GM18867 (cell line): ENCODE results near the gene PIGL.
"Not testable (repeated sequence)": the region's sequence is repeated elsewhere in the genome, so short reads cannot be mapped to it uniquely, and the experiment has no call there.

ENCODE experiments used
- ATAC-seq: cut with Tn5 transposase; IDR thresholded peaks from one replicate; pipeline ENCODE4 v1.9.1; 2021; ENCODE audit warnings: mild to moderate bottlenecking, moderate library complexity; ENCODE audit not compliant: unreplicated experiment

Gene PIGL

GRCh38 chr17:16304830-16305229 lies 87.8 kb downstream of the PIGL start:
- ATAC-seq, result no peak

DNA sequence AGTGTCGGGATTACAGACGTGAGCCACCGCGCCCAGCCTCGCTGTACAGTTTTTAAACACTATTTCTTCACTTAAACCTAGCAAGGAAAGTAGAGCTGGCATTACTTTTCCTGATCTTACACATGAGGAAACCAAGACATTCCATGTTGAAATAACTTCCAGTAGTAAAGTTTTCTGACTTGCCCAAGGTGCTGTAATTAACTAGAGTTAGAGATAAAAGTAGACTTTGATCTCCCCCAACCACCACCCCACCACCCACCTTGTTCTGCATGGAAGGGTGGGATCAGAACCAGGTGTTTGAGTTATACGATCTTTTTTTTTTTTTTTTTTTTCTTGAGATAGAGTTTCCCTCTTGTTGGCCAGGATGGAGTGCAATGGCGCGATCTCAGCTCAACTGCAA lies 89.2 kb downstream of the PIGL start:
- no peak for ATAC-seq

- ATAC-seq, result not testable (repeated sequence)
Measured at GRCh38 chr17:16312061-16312460, 95.1 kb downstream of the PIGL start.

DNA sequence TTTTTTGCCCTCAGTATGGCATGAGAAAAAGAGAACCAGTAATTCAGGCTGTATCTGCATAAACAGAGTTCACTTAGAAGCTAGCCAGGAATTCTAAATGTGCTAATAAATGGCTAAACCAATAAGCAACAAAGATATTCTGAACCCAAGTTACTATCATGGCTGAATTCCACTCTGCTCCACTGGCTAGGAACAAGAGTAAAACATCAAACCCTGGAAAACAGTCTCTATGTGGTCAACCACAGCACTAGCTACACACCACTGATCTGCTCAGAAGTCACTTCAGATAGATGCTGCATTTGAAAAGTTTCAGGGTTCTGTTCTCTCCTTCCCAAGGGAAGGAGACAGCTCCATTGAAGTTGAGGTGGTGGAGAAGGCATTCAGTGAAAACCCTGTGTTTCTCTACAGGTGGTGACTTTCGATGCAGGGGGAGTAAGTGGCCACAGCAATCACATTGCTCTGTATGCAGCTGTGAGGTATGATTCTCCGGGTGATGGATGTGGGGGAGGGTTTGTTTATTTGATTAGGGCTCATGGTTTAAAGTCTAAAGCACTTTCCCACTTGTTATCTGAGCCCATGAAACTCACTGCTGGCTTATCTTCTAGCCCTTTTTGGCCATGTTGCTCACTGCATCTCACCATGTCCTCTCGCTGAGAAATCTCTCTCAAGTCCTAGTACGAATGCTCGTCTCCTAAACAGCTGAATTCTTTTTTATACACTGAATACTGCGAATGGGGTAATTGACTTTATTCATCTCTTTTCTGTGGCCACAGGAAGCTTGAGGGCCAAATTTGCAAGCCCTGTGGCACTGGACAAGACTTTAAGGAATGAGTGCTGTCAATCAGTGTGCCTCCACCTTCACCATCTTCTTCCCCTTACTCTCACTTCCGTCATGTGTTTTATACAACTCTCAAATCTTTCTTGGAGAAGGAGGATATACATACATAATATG lies 96.4 kb downstream of the PIGL start:
- ATAC-seq, result no peak

DNA sequence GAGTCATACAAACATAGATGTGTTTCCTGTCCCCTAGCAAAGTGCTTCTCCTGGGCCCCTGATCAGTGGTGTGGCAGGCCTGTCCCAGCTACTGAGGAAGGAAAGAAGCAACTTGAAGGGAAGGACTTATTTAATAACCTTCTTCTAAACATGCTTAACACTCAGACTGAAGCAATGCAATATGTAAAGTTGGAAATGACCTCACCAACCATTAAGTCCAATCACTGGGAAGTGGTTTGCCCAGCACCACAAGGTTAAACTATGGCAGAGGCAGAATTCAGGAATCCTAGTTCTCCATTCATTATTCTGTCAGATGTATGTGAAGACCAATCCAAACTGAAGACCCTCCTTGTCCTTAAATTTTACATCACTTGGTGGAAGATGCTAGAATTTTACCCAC lies 97.2 kb downstream of the PIGL start:
- ATAC-seq, result no peak

DNA sequence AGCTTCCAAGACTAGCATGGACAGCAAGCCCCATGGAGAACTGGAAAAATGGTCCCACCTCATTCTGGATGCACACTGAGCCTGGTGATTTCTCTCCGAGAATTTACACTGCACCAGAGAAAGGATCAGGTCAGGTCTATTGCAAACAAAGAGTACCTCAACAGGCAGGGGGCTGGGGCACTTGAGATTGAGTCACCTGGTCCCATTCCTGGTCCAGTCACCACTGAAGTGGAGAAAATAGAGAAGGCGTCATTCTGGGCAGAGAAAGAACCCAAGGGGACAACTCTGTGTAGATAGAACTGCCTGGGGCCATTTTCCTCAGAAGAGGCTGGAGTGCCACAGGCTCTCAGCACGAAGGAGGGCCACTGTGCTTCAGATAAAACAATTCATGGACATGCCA lies 97.8 kb downstream of the PIGL start:
- ATAC-seq, result no peak

- no peak for ATAC-seq
Measured at GRCh38 chr17:16319969-16320368, 103.0 kb downstream of the PIGL start.

DNA sequence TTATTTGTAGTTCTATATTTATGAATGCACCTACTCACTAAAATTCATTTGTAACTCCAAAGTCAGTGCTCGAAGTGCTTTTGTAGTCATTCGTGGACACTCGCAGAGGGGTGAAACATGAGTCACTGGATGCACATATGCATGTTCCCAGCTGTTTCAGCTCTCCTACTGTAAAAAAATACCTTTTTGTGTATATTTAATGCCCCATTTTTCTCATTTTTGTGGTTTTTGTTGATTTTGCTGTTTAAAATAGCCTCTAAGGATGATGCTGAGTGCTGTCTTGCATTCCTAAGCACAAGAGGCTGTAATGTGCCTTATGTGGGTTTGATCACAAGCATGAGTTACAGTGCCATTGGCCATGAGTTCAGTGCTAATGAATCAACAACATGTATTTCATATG lies 105.6 kb downstream of the PIGL start:
- ATAC-seq, result no peak

DNA sequence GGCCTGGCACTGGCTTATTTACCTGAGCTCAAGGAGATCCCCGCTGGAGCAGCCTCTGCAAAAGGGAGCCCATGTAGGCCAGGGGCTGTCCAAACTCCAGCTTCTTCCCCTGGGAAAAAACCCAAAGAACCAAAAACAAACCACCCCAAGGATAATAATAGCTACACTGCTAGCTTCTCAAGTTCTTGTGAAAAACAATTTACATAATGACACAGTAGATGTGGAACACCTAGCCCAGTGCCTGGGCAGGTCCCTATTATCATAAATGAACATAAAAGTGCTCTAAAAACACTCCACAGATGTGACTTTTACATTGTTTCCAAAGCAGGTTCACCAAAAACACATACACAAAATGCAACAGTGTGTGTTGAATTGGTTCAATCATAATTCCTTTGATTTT lies 109.0 kb downstream of the PIGL start:
- ATAC-seq, result no peak

DNA sequence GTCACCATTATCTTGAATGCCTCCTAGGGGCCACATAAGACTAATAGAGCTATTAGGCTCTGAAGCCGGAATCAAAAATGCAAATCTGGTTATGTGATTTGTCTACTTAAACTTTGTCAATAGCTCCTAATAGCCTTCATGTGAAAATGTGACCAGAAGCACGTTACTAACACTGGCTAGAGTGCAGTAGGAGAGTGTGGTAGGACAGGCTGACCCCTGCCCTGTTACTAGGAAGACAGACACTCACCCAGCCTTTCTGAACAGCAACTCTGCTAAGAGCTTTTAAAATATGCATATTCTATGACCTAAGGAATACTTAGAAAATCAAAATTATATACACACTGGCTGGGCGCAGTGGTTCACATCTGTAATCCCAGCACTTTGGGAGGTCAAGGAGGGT lies 110.0 kb downstream of the PIGL start:
- no peak for ATAC-seq

DNA sequence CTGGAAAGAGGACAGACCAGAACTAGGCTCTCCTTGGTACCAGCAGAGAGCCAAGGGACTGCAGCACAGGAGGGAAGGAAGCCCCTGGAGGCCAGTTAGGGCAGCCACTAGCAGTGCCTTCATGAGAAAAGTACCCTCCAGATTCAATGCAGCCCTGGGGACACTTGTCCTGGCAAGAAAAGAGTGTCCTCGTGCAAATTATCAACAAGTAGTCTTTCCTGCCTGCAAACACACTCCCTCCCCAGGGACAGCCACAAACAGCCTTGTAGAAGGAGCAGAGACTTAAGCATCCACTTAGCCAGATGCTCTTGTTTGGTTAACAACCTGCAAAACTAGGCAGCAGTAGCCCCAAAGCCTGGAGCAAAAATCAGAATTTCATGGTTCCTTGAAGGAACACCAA lies 112.0 kb downstream of the PIGL start:
- ATAC-seq, result no peak

- ATAC-seq, result no peak
Measured at GRCh38 chr17:16329519-16330271, 112.7 kb downstream of the PIGL start.

DNA sequence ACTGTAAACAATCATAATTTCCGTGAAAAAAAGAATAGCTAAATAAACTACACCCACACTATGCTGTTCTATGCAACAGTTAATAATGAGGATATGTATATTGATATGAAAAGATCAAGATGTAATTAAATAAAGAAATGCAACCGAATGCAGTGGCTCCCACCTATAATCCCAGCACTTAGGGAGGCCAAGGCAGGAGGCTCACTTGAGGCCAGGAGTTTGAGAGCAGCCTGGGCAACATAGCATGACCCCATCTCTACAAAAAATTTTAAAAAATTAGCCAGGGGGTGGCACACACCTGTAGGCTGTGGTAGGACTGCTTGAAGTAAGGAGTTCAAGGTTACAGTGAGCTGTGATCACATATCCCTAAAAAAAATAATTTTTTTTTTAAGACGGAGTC lies 121.4 kb downstream of the PIGL start:
- ATAC-seq, result no peak

DNA sequence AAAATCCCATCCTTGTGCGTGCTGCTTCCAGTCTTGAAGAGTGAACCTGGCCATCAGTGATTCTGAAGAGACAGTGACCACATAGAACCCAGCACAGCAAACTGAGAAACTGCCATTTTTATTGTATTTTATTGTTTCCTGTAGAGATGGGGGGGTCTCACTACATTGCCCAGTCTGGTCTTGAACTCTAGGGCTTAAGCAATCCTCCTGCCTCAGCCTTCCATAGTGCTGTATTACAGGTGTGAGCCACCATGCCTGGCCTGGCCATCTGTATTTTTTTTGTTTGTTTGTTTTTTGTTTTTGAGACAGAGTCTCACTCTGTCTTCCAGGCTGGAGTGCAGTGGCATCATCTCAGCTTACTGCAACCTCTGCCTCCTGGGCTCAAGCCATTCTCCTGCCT lies 122.4 kb downstream of the PIGL start:
- no peak for ATAC-seq

- ATAC-seq, result no peak
Measured at GRCh38 chr17:16339959-16340358, 122.9 kb downstream of the PIGL start.

GRCh38 chr17:16342979-16343378 lies 126.0 kb downstream of the PIGL start:
- no peak for ATAC-seq

DNA sequence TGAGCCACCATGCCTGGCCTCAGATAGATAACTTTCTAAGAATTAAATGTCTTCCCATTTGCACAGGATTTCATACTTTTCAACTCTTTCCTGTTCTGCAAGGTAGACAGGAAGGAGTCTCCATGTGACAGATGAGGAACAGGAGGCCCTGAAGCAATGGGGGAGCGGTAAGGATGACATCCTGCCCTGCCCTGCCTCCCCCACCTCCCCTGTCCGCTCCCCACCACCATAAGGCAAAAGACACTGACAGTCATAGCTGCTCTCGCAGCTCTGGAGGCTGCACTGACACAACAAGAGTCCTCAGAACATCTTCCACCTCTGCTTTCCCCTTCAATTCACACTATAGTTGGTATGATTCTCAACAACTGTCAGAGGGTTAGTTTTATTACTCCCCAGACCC lies 126.6 kb downstream of the PIGL start:
- ATAC-seq, result no peak

- no peak for ATAC-seq
Measured at GRCh38 chr17:16345565-16345964, 128.6 kb downstream of the PIGL start.

- ATAC-seq, result no peak
Measured at GRCh38 chr17:16346721-16347271, 129.8 kb downstream of the PIGL start.

GRCh38 chr17:16348586-16348985 lies 131.6 kb downstream of the PIGL start:
- no peak for ATAC-seq

- ATAC-seq, result no peak
Measured at GRCh38 chr17:16349431-16349830, 132.4 kb downstream of the PIGL start.

DNA sequence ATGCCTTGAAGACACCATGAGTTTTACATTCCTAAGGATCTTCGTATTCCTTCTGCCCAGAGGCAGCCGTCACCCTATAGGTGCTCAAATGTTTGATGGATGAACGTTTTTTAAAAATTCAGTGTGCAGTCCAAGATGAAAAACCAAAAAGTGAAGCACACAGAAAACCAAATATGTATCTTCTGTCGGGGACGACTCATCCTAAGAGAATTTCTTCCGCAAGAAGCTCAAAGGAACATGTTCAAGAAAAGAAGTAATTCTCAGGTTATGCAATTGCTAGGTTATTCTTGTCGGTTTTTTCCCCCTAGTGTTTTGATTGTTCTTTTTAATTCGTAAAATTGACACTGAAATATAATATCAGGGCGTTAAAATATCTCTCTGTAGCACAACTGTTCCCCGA lies 134.8 kb downstream of the PIGL start:
- ATAC-seq, result no peak
